Fibroblast of the aortic adventitia (primary cell): ENCODE measurements around the gene ZNF462. TPM values are rescaled to one million over a fixed set of nuclear protein-coding genes. Genes with fewer than 3 reads are reported as not detected.
"Not testable (repeated sequence)": the region's sequence is repeated elsewhere in the genome, so short reads cannot be mapped to it uniquely, and the experiment has no call there.

ENCODE experiments used
- DNase-seq: peaks from one replicate; pipeline ENCODE4 v3.0.0-alpha.2; 2010; ENCODE audit warnings: low read depth
- H3K4me3 ChIP-seq: 2 replicates; pipeline ENCODE4 v1.5.1; 2011; ENCODE audit warnings: low read depth, mild to moderate bottlenecking, control low read depth, low read length, moderate library complexity
- total RNA-seq: library from RNA; depleted of rRNA; stranded (reverse); fragments of >200 nt; gene quantifications from 2 replicates; pipeline ENCODE4 v1.2.3, GENCODE V29; 2012; ENCODE audit warnings: low replicate concordance
- TF ChIP-seq, protein P1 (sequence below): IDR thresholded peaks from 2 replicates; pipeline ENCODE4 v1.5.1; 2011; ENCODE audit warnings: mild to moderate bottlenecking, low read length, control low read depth, inconsistent platforms; ENCODE audit not compliant: insufficient read depth

ZNF462 gene
- total RNA-seq, 1 donor, result 9.1 TPM

DNA sequence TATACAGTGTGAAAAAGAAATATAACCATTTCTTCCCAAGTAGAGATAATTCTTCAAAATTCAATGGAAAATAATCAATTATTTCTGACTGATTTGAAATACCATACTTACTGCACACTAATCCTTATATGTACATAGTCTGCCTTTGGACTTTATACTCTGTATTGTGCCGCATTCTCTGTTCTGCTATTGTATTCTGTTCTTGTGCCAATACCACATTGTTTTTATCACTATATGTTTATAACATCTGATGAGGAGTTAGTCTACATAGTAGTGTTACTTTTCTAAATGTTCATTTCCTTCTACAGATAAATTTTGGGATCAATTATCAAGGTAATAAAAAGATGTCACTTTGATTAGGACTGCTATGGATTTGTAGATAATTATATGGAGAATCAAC, 16.7 kb upstream of the ZNF462 start:
- no peak overlapping the region for H3K4me3 ChIP-seq
- TF ChIP-seq, protein P1, sequence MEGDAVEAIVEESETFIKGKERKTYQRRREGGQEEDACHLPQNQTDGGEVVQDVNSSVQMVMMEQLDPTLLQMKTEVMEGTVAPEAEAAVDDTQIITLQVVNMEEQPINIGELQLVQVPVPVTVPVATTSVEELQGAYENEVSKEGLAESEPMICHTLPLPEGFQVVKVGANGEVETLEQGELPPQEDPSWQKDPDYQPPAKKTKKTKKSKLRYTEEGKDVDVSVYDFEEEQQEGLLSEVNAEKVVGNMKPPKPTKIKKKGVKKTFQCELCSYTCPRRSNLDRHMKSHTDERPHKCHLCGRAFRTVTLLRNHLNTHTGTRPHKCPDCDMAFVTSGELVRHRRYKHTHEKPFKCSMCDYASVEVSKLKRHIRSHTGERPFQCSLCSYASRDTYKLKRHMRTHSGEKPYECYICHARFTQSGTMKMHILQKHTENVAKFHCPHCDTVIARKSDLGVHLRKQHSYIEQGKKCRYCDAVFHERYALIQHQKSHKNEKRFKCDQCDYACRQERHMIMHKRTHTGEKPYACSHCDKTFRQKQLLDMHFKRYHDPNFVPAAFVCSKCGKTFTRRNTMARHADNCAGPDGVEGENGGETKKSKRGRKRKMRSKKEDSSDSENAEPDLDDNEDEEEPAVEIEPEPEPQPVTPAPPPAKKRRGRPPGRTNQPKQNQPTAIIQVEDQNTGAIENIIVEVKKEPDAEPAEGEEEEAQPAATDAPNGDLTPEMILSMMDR, result no peak
- no peak for DNase-seq

GRCh38 chr9:106846857-106847256, 16.1 kb upstream of the ZNF462 start:
- no peak overlapping the region for H3K4me3 ChIP-seq
- no peak for DNase-seq
- TF ChIP-seq, protein P1, result no peak

DNA sequence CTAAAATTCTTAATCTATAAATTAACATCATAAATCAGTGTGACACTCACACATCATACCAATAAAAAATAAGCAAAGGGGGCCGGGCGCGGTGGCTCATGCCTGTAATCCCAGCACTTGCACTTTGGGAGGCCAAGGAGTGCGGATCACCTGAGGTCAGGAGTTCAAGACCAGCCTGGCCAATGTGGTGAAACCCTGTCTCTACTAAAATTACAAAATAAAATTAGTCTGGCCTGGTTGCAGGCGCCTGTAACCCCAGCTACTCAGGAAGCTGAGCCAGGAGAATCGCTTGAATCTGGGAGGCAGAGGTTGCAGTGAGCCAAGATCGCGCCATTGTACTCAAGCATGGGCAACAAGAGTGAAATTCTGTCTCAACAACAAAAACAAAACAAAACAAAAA, 11.3 kb upstream of the ZNF462 start:
- not testable (repeated sequence) for H3K4me3 ChIP-seq, DNase-seq

- TF ChIP-seq, protein P1, result no peak
- DNase-seq, result no peak
- H3K4me3 ChIP-seq, result no peak overlapping the region
Observed at GRCh38 chr9:106857811-106858470, 5.0 kb upstream of the ZNF462 start.

GRCh38 chr9:106859957-106860720, 2.8 kb upstream of the ZNF462 start:
- H3K4me3 ChIP-seq, result peak overlapping the region; percentile 91
- TF ChIP-seq, protein P1, result no peak
- DNase-seq, result no peak

- DNase-seq, result peak; percentile 43
- peak overlapping the region; percentile 91 for H3K4me3 ChIP-seq
- TF ChIP-seq, protein P1, result no peak
Observed at GRCh38 chr9:106860721-106861639, 2.0 kb upstream of the ZNF462 start.

DNA sequence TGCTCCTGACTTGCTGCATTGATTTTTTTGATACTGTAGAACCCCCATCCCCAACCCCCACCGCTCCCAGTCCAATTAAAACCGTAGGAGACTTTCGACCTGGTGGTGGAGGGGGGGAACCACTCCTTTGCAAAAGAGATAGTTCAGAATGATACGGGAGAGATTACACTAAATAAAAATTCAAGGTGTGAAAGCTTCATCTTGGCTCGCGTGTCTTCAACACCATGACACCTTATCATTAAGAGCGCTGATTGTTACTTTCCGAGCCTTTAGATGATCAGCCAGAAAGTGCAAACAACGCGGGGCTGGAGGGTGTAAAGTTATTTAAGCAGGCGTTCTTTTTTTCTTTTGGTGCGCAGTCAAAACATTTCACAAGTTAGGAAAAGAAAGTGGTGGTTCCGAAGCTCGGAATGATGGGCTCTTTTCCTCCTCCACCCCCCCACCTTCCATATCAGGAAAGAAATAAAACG, 1.3 kb upstream of the ZNF462 start:
- DNase-seq, result peak; percentile 24
- TF ChIP-seq, protein P1, result no peak
- peak overlapping the region; percentile 91 for H3K4me3 ChIP-seq
